GM12878 (cell line): ENCODE measurements around the gene ZNF410.
"Not testable (repeated sequence)": the region's sequence is repeated elsewhere in the genome, so short reads cannot be mapped to it uniquely, and the experiment has no call there.

Experiments
- CEBPB ChIP-seq, 2 experiments: fragments of 150-350 bp in 1 of 2; IDR thresholded peaks; 2 replicates each; pipeline ENCODE4 v1.6.1; 2012 to 2014; ENCODE audit warnings: low read depth in 2 of 2, low read length in 2 of 2, borderline replicate concordance in 1 of 2, inconsistent platforms in 1 of 2
- MTA3 ChIP-seq: IDR thresholded peaks from 2 replicates; pipeline ENCODE4 v1.6.1; 2012; ENCODE audit warnings: low read length, inconsistent platforms, borderline replicate concordance
- POLR2A ChIP-seq: IDR thresholded peaks from 2 replicates; pipeline ENCODE4 v1.6.1; 2011; ENCODE audit warnings: low read depth, mild to moderate bottlenecking, low read length
- TAF1 ChIP-seq: IDR thresholded peaks from 2 replicates; pipeline ENCODE4 v1.6.1; 2011; ENCODE audit warnings: mild to moderate bottlenecking, low read depth, low read length, borderline replicate concordance
- TARDBP ChIP-seq: IDR thresholded peaks from 2 replicates; pipeline ENCODE4 v1.6.1; 2016; ENCODE audit warnings: borderline replicate concordance
- TF ChIP-seq, protein P1 (sequence below), 3 experiments: IDR thresholded peaks in 2 of 3; conservative IDR thresholded peaks in 1 of 3; 2 replicates each; pipeline ENCODE4 v1.5.1; 2011; ENCODE audit warnings: low read depth in 3 of 3, low read length in 3 of 3, mild to moderate bottlenecking in 3 of 3, control low read depth in 2 of 3, moderate library complexity in 2 of 3, inconsistent platforms in 1 of 3, mixed read lengths in 1 of 3; ENCODE audit not compliant: control insufficient read depth in 2 of 3, insufficient read depth in 1 of 3; ENCODE audit errors: extremely low read depth in 1 of 3

- TF ChIP-seq TARDBP; MTA3; TAF1; POLR2A; CEBPB (IDR thresholded peaks at IDR 0.05; ENCODE audit: borderline replicate concordance in 1 of 2, low read depth in 2 of 2, low read length in 2 of 2): not testable (repeated sequence)
- TF ChIP-seq, protein P1, sequence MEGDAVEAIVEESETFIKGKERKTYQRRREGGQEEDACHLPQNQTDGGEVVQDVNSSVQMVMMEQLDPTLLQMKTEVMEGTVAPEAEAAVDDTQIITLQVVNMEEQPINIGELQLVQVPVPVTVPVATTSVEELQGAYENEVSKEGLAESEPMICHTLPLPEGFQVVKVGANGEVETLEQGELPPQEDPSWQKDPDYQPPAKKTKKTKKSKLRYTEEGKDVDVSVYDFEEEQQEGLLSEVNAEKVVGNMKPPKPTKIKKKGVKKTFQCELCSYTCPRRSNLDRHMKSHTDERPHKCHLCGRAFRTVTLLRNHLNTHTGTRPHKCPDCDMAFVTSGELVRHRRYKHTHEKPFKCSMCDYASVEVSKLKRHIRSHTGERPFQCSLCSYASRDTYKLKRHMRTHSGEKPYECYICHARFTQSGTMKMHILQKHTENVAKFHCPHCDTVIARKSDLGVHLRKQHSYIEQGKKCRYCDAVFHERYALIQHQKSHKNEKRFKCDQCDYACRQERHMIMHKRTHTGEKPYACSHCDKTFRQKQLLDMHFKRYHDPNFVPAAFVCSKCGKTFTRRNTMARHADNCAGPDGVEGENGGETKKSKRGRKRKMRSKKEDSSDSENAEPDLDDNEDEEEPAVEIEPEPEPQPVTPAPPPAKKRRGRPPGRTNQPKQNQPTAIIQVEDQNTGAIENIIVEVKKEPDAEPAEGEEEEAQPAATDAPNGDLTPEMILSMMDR (IDR thresholded peaks at IDR 0.05 in 2 of 3, conservative IDR thresholded peaks at IDR 0.05 in 1 of 3; ENCODE audit: control insufficient read depth in 2 of 3, extremely low read depth in 1 of 3, insufficient read depth in 1 of 3, low read depth in 3 of 3, low read length in 3 of 3): not testable (repeated sequence)
These were observed 48.2 kb upstream of the ZNF410 start for GRCh38 chr14:73838293-73839034.
